GM19193 (cell line): ENCODE results near the gene DSC3.

Source experiments
- POLR2A ChIP-seq: IDR thresholded peaks from 4 replicates; pipeline ENCODE4 v1.6.1; 2011; ENCODE audit not compliant: insufficient read depth, insufficient read length; ENCODE audit errors: extremely low read depth

Gene DSC3

GRCh38 chr18:30945761-30946160 is 96.8 kb downstream of the DSC3 start:
- TF ChIP-seq POLR2A = no peak

- no peak for TF ChIP-seq POLR2A
Observed at GRCh38 chr18:30944773-30945417, 97.6 kb downstream of the DSC3 start.

DNA sequence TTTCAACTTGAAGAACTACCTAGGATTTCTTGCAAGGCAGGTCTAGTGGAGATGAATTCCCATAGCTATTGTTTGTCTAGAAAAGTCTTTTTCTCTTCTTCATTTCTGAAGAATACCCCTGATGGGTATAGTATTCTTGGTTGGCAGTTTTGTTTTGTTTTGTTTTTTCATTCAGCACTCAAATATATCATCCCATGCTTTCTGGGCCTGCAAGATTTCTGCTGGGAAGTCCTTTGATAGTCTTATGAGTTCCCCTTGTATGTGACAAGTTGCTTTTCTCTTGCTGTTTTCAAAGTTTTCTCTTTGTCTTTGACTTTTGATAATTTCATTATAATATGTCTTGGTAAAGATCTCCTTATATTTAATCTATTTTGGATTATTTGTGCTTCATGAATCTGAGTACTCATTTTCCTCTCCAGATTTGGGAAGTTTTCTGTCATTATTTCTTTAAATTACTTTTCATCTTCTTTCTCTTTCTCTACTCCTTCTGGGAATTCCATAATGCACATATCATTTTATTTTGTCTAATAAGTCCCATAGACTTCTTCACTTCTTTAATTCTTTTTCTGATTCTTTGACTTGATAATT is 101.5 kb downstream of the DSC3 start:
- no peak for TF ChIP-seq POLR2A
